ENCODE measurements around the gene STX4. TPM values are rescaled to one million over a fixed set of nuclear protein-coding genes. Genes with fewer than 3 reads are reported as not detected.

The STX4 gene
- total RNA-seq, 1 experiment from 2014 or later, result 32.3 TPM

GRCh38 chr16:31036691-31037090, 3.3 kb downstream of the STX4 start:
- H2AK5ac ChIP-seq (ENCODE audit: insufficient read length, low read length), result no peak overlapping the region

More at GRCh38 chr16:31036691-31037090, 3.3 kb downstream of the STX4 start:
- Histone ChIP-seq H4K20me1 (ENCODE audit: control insufficient read depth, insufficient read depth, insufficient read length) (peaks cover 5% of the 10 kb centered on the region), H3T11ph (ENCODE audit: low read length) (no peak overlapping the region), H3K56ac (ENCODE audit: insufficient read length, low read depth, low read length) (no peak overlapping the region), H2BK12ac (ENCODE audit: insufficient read length, low read depth, low read length) (no peak overlapping the region), H3K4me1 (ENCODE audit: insufficient read depth, low read length) (no peaks in the 10 kb centered on the region), H4K91ac (ENCODE audit: insufficient read length, low read depth, low read length) (no peak overlapping the region), H3K27me3 (ENCODE audit: insufficient read depth, low read length) (no peaks in the 10 kb centered on the region), H2BK15ac (ENCODE audit: low read depth, low read length) (no peak overlapping the region), H3K79me2 (ENCODE audit: insufficient read depth, low read length) (no peaks in the 10 kb centered on the region), H3K4me2 (ENCODE audit: insufficient read depth, insufficient read length, low read length) (no peak overlapping the region), H2BK5ac (ENCODE audit: insufficient read length, low read length) (no peak overlapping the region), H3K23ac (ENCODE audit: insufficient read length, low read depth, low read length) (no peak overlapping the region), H3K14ac (ENCODE audit: insufficient read depth, low read length) (no peak overlapping the region), H2BK20ac (ENCODE audit: low read depth, low read length, poor library complexity, severe bottlenecking) (no peak overlapping the region), H4K8ac (replicated peaks; ENCODE audit: insufficient read length, low read depth, low read length) (no peak overlapping the region), H3K9ac (ENCODE audit: extremely low read depth, insufficient read length, low read length) (no peak overlapping the region), H3K23me2 (ENCODE audit: insufficient read length, low read depth, low read length, poor library complexity, severe bottlenecking) (peaks cover 17% of the 10 kb centered on the region), H3K27ac (ENCODE audit: insufficient read length, low read depth, low read length) (no peak overlapping the region), H2AFZ (ENCODE audit: low read length) (no peak overlapping the region), H3K79me1 (ENCODE audit: insufficient read depth, low read depth, low read length, poor library complexity, severe bottlenecking) (no peaks in the 10 kb centered on the region), H4K5ac (ENCODE audit: insufficient read length, low read depth, low read length) (no peak overlapping the region), H3K4ac (ENCODE audit: low read depth, low read length) (no peak overlapping the region), H3K18ac (ENCODE audit: insufficient read length, low read depth, low read length) (no peak overlapping the region), H3K9me3 (ENCODE audit: control insufficient read depth, low read depth, low read length) (no peaks in the 10 kb centered on the region), H2BK120ac (ENCODE audit: low read depth, low read length, poor library complexity, severe bottlenecking) (no peak overlapping the region)
- Mint-ChIP-seq H3K4me3 (no peak overlapping the region), H3K27ac (0 out of 7 replicates have a peak overlapping the region, but pooled peaks of 1 of the 3 experiments have one; percentile 10), H3K36me3 (ENCODE audit: insufficient read depth in 1 of 3, low read depth in 3 of 3) (peaks cover 0 to 13% (median 2%) of the 10 kb centered on the region in 3 experiments; a peak in 3 of 7 replicates), H3K27me3 (ENCODE audit: low read depth) (no peaks in the 10 kb centered on the region), H3K4me1 (peaks cover 7 to 13% of the 10 kb centered on the region in 2 experiments; a peak in 3 of 4 replicates), H3K9me3 (no peaks in the 10 kb centered on the region)
- TF ChIP-seq CTCF (conservative IDR thresholded peaks at IDR 0.05), result no peak
- no peak for DNase-seq
- no CpG with 5 or more reads among the region's 2 CpGs for WGBS (ENCODE audit: extremely low coverage, insufficient read length, low lambda C conversion rate)
